Activated T-cell treated with anti-CD3 and anti-CD28 coated beads, Interleukin-2, amount 50 U/mL, for 24 hours (primary cell): ENCODE measurements around the gene CCDC12.

Experiments used
- DNase-seq: peaks from one replicate; pipeline ENCODE4 v3.0.0-alpha.2; 2020
- H3K27ac Mint-ChIP-seq: 2 replicates; pipeline ENCODE4 v1.8.0; 2020; ENCODE audit warnings: mild to moderate bottlenecking, mixed read lengths
- H3K27me3 Mint-ChIP-seq: 2 replicates; pipeline ENCODE4 v1.8.0; 2020; ENCODE audit warnings: mixed read lengths
- H3K36me3 Mint-ChIP-seq: 2 replicates; pipeline ENCODE4 v1.8.0; 2020; ENCODE audit warnings: low read depth, mixed read lengths
- H3K4me1 Mint-ChIP-seq: 2 replicates; pipeline ENCODE4 v1.8.0; 2020; ENCODE audit warnings: low read depth, mixed read lengths
- H3K4me3 Mint-ChIP-seq: 2 replicates; pipeline ENCODE4 v1.8.0; 2020; ENCODE audit warnings: mild to moderate bottlenecking, moderate library complexity, mixed read lengths
- H3K9me3 Mint-ChIP-seq: 2 replicates; pipeline ENCODE4 v1.8.0; 2020; ENCODE audit warnings: mixed read lengths

The CCDC12 gene

GRCh38 chr3:46939578-46940445 lies 36.7 kb downstream of the CCDC12 start:
- H3K27me3 Mint-ChIP-seq: no peaks in the 10 kb centered on the region
- DNase-seq: no peak
- H3K4me1 Mint-ChIP-seq: peaks cover 54% of the 10 kb centered on the region
- H3K9me3 Mint-ChIP-seq: no peaks in the 10 kb centered on the region
- H3K27ac Mint-ChIP-seq: peak overlapping the region; percentile 65
- peaks cover 86% of the 10 kb centered on the region for H3K36me3 Mint-ChIP-seq
- H3K4me3 Mint-ChIP-seq: no peak overlapping the region

DNA sequence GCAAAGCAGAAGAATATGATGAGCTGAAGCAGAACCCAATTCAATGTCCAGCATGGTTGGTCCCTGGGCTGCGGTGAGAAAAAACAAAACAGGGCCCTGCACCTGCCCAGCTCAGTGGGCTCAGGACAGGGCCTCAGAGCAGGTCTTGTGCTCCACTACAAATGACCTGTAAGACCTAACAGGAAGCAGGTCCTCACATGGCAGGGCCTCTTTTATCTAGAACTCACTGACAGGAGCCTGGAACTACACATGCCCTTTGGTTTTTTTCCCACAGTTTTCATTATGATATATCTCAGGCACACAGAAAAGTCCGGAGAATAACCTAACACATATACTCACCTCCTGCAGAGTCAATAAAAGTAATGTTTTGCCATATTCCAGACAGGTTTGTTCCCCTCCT lies 38.4 kb downstream of the CCDC12 start:
- Mint-ChIP-seq H3K36me3 (peaks cover 93% of the 10 kb centered on the region), H3K4me3 (no peak overlapping the region), H3K4me1 (peaks cover 55% of the 10 kb centered on the region), H3K9me3 (no peaks in the 10 kb centered on the region), H3K27me3 (no peaks in the 10 kb centered on the region), H3K27ac (peak overlapping the region; percentile 75)
- DNase-seq: no peak

GRCh38 chr3:46936733-46937250 lies 39.8 kb downstream of the CCDC12 start:
- Mint-ChIP-seq H3K4me1 (peaks cover 61% of the 10 kb centered on the region), H3K27me3 (no peaks in the 10 kb centered on the region), H3K9me3 (no peaks in the 10 kb centered on the region), H3K36me3 (peaks cover 91% of the 10 kb centered on the region), H3K27ac (peak overlapping the region; percentile 72), H3K4me3 (no peak overlapping the region)
- no peak for DNase-seq

GRCh38 chr3:46935989-46936558 lies 40.5 kb downstream of the CCDC12 start:
- peak overlapping the region; percentile 72 for H3K27ac Mint-ChIP-seq
- H3K9me3 Mint-ChIP-seq: no peaks in the 10 kb centered on the region

GRCh38 chr3:46935168-46935858 lies 41.2 kb downstream of the CCDC12 start:
- Mint-ChIP-seq H3K27ac (peak overlapping the region; percentile 42), H3K27me3 (no peaks in the 10 kb centered on the region), H3K4me1 (peaks cover 73% of the 10 kb centered on the region), H3K4me3 (no peak overlapping the region), H3K36me3 (peaks cover 92% of the 10 kb centered on the region), H3K9me3 (no peaks in the 10 kb centered on the region)
- no peak for DNase-seq

More at GRCh38 chr3:46935989-46936558, 40.5 kb downstream of the CCDC12 start:
- Mint-ChIP-seq H3K4me3 (no peak overlapping the region), H3K27me3 (no peaks in the 10 kb centered on the region), H3K4me1 (peaks cover 69% of the 10 kb centered on the region), H3K36me3 (peaks cover 92% of the 10 kb centered on the region)
- no peak for DNase-seq

DNA sequence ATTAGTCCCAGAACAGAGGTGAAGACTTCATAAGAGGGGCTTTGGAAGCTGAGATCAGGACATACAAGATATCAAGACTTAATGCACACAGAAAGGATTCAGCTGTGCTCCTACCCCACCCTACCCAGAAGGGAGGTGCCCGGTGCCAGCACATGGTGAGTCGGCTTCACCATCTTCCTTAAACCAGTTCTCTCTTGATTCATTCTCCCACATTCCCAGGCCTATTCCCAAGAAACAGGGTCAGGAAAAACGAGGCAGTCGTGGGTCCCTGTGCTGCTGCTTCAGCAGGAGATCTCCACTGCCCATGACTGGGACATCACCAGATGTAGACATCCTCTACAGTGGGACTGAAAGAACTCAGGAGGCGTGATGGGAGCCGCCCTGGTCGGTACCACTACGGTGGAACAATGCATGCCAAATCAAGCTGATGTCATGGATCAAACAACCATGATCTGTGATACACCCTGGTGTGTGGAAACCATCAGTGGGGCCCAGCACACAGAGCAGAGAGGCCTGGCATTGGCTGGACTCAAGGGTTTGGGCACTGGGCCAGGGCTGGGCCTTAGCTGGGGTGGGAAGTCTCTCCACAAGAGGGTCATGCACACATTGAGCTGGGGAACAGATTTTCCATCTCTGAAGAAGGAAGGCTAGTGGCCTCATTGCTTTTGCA lies 41.9 kb downstream of the CCDC12 start:
- Mint-ChIP-seq H3K4me1 (peaks cover 72% of the 10 kb centered on the region), H3K36me3 (peaks cover 90% of the 10 kb centered on the region), H3K27ac (peak overlapping the region; percentile 33), H3K9me3 (no peaks in the 10 kb centered on the region), H3K27me3 (no peaks in the 10 kb centered on the region), H3K4me3 (no peak overlapping the region)
- no peak for DNase-seq

GRCh38 chr3:46934072-46934471 lies 42.5 kb downstream of the CCDC12 start:
- peak overlapping the region; percentile 33 for H3K27ac Mint-ChIP-seq
- H3K4me1 Mint-ChIP-seq: peaks cover 74% of the 10 kb centered on the region
- H3K9me3 Mint-ChIP-seq: no peaks in the 10 kb centered on the region
- peaks cover 90% of the 10 kb centered on the region for H3K36me3 Mint-ChIP-seq
- H3K27me3 Mint-ChIP-seq: no peaks in the 10 kb centered on the region
- H3K4me3 Mint-ChIP-seq: no peak overlapping the region
- DNase-seq: no peak

DNA sequence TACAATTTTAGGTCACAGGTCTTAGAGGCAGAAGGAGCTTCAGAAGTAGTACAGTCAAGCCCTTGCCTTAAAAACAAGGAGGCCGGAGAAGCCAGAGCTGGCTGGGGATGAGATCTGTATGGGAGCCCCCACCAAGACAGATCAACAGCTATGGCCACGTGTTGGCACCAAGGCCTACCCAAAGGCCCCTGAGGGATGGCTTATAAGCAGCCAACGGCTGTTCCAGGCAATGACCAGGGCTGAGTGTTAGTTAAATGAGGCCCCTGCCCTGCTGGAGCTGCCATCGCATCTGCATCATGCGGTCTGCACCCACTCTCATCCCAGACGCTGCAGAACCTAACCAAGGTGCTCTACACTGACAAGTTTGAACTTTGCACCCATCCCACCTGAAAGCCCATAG lies 43.3 kb downstream of the CCDC12 start:
- Mint-ChIP-seq H3K4me1 (peaks cover 80% of the 10 kb centered on the region), H3K9me3 (no peaks in the 10 kb centered on the region), H3K4me3 (no peak overlapping the region), H3K36me3 (peaks cover 90% of the 10 kb centered on the region), H3K27ac (peak overlapping the region; percentile 59), H3K27me3 (no peaks in the 10 kb centered on the region)
- DNase-seq: no peak

- H3K4me3 Mint-ChIP-seq: no peak overlapping the region
- H3K4me1 Mint-ChIP-seq: peaks cover 81% of the 10 kb centered on the region
- H3K9me3 Mint-ChIP-seq: no peaks in the 10 kb centered on the region
- peak overlapping the region; percentile 59 for H3K27ac Mint-ChIP-seq
- peaks cover 89% of the 10 kb centered on the region for H3K36me3 Mint-ChIP-seq
- no peak for DNase-seq
- no peaks in the 10 kb centered on the region for H3K27me3 Mint-ChIP-seq
Observed at GRCh38 chr3:46932455-46933225, 43.9 kb downstream of the CCDC12 start.

DNA sequence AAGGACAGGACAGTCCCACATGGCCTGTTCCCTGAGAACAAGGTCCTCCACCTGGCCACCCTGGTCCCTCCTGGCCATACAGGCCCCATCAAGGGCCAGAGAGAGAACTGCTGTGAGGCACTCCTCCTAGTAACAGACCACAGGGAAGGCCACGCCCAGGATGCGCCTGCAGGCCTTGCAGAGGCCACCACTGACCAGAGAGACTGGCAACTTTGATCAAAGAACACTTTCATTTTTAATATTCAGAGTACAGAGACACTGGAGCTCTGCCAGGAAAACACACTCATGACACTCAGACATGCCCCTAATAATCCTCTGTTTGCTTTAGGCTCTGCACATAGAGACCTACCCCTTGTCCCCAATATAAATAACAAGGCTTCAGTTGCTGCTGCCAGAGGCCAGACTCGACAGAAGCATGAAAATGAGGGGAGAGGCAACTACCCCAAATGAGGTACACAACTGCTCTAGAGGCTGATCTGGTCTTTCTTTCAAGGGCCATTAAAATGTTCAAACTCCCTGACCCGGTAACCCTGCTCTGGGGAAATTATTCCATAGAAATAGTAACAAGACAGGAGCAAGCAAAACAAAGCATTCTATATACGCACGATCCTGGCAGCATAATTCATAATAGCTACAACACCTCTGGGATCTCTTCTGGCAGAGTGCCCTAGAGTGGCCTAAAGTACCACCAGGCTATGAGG lies 44.8 kb downstream of the CCDC12 start:
- Mint-ChIP-seq H3K27me3 (no peaks in the 10 kb centered on the region), H3K4me1 (peaks cover 90% of the 10 kb centered on the region), H3K27ac (peak overlapping the region; percentile 55), H3K9me3 (no peaks in the 10 kb centered on the region), H3K36me3 (peaks cover 89% of the 10 kb centered on the region), H3K4me3 (no peak overlapping the region)
- no peak for DNase-seq

DNA sequence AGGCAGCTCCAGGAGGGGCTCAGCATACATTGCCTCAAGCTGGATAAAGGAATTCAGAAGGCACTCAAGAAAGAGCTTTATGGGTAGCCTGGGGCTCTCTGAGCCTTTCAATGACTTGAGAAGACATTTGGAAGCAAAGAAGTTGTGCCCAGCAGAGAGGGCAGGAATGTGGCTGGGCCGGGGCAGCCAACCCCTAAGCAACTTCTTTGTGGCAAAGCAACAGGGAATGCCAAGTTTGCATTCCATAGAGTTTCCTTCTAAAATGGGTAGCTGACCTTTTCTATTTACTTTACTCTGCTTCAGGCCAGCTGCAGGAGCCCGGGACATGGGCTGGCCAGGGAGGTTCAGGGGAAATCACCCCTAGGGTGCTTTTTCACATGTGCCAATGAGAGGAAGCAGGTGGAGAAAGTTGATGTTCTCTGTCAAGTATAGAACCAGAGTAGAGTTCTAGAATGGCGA lies 45.6 kb downstream of the CCDC12 start:
- Mint-ChIP-seq H3K36me3 (peaks cover 88% of the 10 kb centered on the region), H3K9me3 (no peaks in the 10 kb centered on the region), H3K4me3 (no peak overlapping the region), H3K27ac (peak overlapping the region; percentile 55), H3K27me3 (no peaks in the 10 kb centered on the region), H3K4me1 (peaks cover 87% of the 10 kb centered on the region)
- no peak for DNase-seq

- H3K27me3 Mint-ChIP-seq: no peaks in the 10 kb centered on the region
Observed at GRCh38 chr3:46930166-46930944, 46.2 kb downstream of the CCDC12 start.

More at GRCh38 chr3:46930166-46930944, 46.2 kb downstream of the CCDC12 start:
- Mint-ChIP-seq H3K36me3 (peaks cover 88% of the 10 kb centered on the region), H3K4me3 (no peak overlapping the region), H3K9me3 (no peaks in the 10 kb centered on the region), H3K4me1 (peaks cover 83% of the 10 kb centered on the region), H3K27ac (peak overlapping the region; percentile 55)
- no peak for DNase-seq
